H9 (cell line): ENCODE data around the gene UBASH3A. TPM values are rescaled to one million over a fixed set of nuclear protein-coding genes. Genes with fewer than 3 reads are reported as not detected.

Source experiments
- DNase-seq: peaks from one replicate; pipeline ENCODE4 v3.0.0-alpha.2; 2017
- H2AFZ ChIP-seq: one replicate; pipeline ENCODE4 v1.6.1; 2013; ENCODE audit warnings: mild to moderate bottlenecking, low read length, control low read depth, moderate library complexity
- H2AK5ac ChIP-seq: 2 replicates; pipeline ENCODE4 v1.6.1; 2013; ENCODE audit warnings: low read length, control low read depth, mixed read lengths; ENCODE audit not compliant: insufficient read length
- H2BK120ac ChIP-seq: one replicate; pipeline ENCODE4 v1.6.1; 2013; ENCODE audit warnings: low read depth, mild to moderate bottlenecking, low read length, control low read depth, inconsistent platforms; ENCODE audit not compliant: poor library complexity, severe bottlenecking
- H2BK12ac ChIP-seq: 2 replicates; pipeline ENCODE4 v1.6.1; 2013; ENCODE audit warnings: low read length, control low read depth, mixed read lengths, low read depth; ENCODE audit not compliant: insufficient read length
- H2BK15ac ChIP-seq: 2 replicates; pipeline ENCODE4 v1.6.1; 2013; ENCODE audit warnings: low read depth, low read length, control low read depth
- H2BK20ac ChIP-seq: one replicate; pipeline ENCODE4 v1.6.1; 2013; ENCODE audit warnings: low read depth, mild to moderate bottlenecking, low read length, control low read depth, inconsistent platforms; ENCODE audit not compliant: poor library complexity, severe bottlenecking
- H2BK5ac ChIP-seq: 2 replicates; pipeline ENCODE4 v1.6.1; 2013; ENCODE audit warnings: low read length, control low read depth, mixed read lengths; ENCODE audit not compliant: insufficient read length
- H3K14ac ChIP-seq: 2 replicates; pipeline ENCODE4 v1.6.1; 2013; ENCODE audit warnings: low read length, control low read depth; ENCODE audit not compliant: insufficient read depth
- H3K18ac ChIP-seq: 2 replicates; pipeline ENCODE4 v1.6.1; 2013; ENCODE audit warnings: low read depth, mild to moderate bottlenecking, mixed read lengths, low read length, control low read depth; ENCODE audit not compliant: insufficient read length
- H3K23ac ChIP-seq: 2 replicates; pipeline ENCODE4 v1.6.1; 2013; ENCODE audit warnings: low read length, control low read depth, mixed read lengths, low read depth; ENCODE audit not compliant: insufficient read length
- H3K23me2 ChIP-seq: 2 replicates; pipeline ENCODE4 v1.6.1; 2013; ENCODE audit warnings: low read depth, mild to moderate bottlenecking, mixed read lengths, low read length, control low read depth; ENCODE audit not compliant: insufficient read length, poor library complexity, severe bottlenecking
- H3K27ac ChIP-seq: 2 replicates; pipeline ENCODE4 v1.5.1; 2013; ENCODE audit warnings: low read length, control low read depth, mixed read lengths, low read depth; ENCODE audit not compliant: insufficient read length
- H3K27me3 ChIP-seq: 2 replicates; pipeline ENCODE4 v1.6.1; 2013; ENCODE audit warnings: low read length, control low read depth, inconsistent platforms; ENCODE audit not compliant: insufficient read depth
- H3K4ac ChIP-seq: 2 replicates; pipeline ENCODE4 v1.6.1; 2013; ENCODE audit warnings: low read depth, mild to moderate bottlenecking, control low read depth, inconsistent platforms, low read length, moderate library complexity
- H3K4me1 ChIP-seq: 2 replicates; pipeline ENCODE4 v1.6.1; 2013; ENCODE audit warnings: low read length, control low read depth, inconsistent platforms; ENCODE audit not compliant: insufficient read depth
- H3K4me2 ChIP-seq: 2 replicates; pipeline ENCODE4 v1.6.1; 2013; ENCODE audit warnings: low read length, control low read depth, mixed read lengths; ENCODE audit not compliant: insufficient read length, insufficient read depth
- H3K56ac ChIP-seq: 2 replicates; pipeline ENCODE4 v1.6.1; 2013; ENCODE audit warnings: low read depth, mild to moderate bottlenecking, mixed read lengths, low read length, control low read depth; ENCODE audit not compliant: insufficient read length
- H3K79me1 ChIP-seq: 2 replicates; pipeline ENCODE4 v1.6.1; 2013; ENCODE audit warnings: low read depth, mild to moderate bottlenecking, moderate library complexity, low read length, control low read depth, inconsistent platforms; ENCODE audit not compliant: insufficient read depth, poor library complexity, severe bottlenecking
- H3K79me2 ChIP-seq: 2 replicates; pipeline ENCODE4 v1.6.1; 2013; ENCODE audit warnings: low read length, control low read depth, inconsistent platforms; ENCODE audit not compliant: insufficient read depth
- H3K9ac ChIP-seq: 2 replicates; pipeline ENCODE4 v1.6.1; 2013; ENCODE audit warnings: low read length, control low read depth, mixed read lengths; ENCODE audit not compliant: insufficient read length; ENCODE audit errors: extremely low read depth
- H3K9me3 ChIP-seq: one replicate; pipeline ENCODE4 v1.6.1; 2013; ENCODE audit warnings: low read depth, low read length, inconsistent platforms; ENCODE audit not compliant: control insufficient read depth
- H3T11ph ChIP-seq: one replicate; pipeline ENCODE4 v1.6.1; 2013; ENCODE audit warnings: mild to moderate bottlenecking, low read length, control low read depth, inconsistent platforms
- H4K20me1 ChIP-seq: one replicate; pipeline ENCODE4 v1.6.1; 2013; ENCODE audit not compliant: control insufficient read depth, insufficient read length, insufficient read depth
- H4K5ac ChIP-seq: 2 replicates; pipeline ENCODE4 v1.6.1; 2013; ENCODE audit warnings: low read depth, mild to moderate bottlenecking, mixed read lengths, low read length, control low read depth; ENCODE audit not compliant: insufficient read length
- H4K8ac ChIP-seq: replicated peaks from 2 replicates; pipeline ENCODE4 v1.6.1; 2013; ENCODE audit warnings: low read length, control low read depth, mixed read lengths, low read depth; ENCODE audit not compliant: insufficient read length
- H4K91ac ChIP-seq: 2 replicates; pipeline ENCODE4 v1.6.1; 2013; ENCODE audit warnings: low read depth, mild to moderate bottlenecking, moderate library complexity, mixed read lengths, low read length, control low read depth; ENCODE audit not compliant: insufficient read length
- H3K27ac Mint-ChIP-seq, 3 experiments: 2 replicates in 2 of 3; 3 replicates in 1 of 3; pipeline ENCODE4 v1.8.0; 2020 to 2021; ENCODE audit warnings: mixed read lengths in 3 of 3, mild to moderate bottlenecking in 1 of 3, moderate library complexity in 1 of 3
- H3K27me3 Mint-ChIP-seq: 2 replicates; pipeline ENCODE4 v1.8.0; 2021; ENCODE audit warnings: low read depth, mild to moderate bottlenecking, moderate library complexity, mixed read lengths
- H3K36me3 Mint-ChIP-seq, 3 experiments: 2 replicates in 2 of 3; 3 replicates in 1 of 3; pipeline ENCODE4 v1.8.0; 2020 to 2021; ENCODE audit warnings: low read depth in 3 of 3, mixed read lengths in 3 of 3; ENCODE audit not compliant: insufficient read depth in 1 of 3
- H3K4me1 Mint-ChIP-seq, 2 experiments: 2 replicates each; pipeline ENCODE4 v1.8.0; 2020; ENCODE audit warnings: mixed read lengths in 2 of 2
- H3K4me3 Mint-ChIP-seq, 2 experiments: 2 replicates in 1 of 2; 3 replicates in 1 of 2; pipeline ENCODE4 v1.8.0; 2020 to 2021; ENCODE audit warnings: mild to moderate bottlenecking in 2 of 2, mixed read lengths in 2 of 2, moderate library complexity in 1 of 2
- H3K9me3 Mint-ChIP-seq, 2 experiments: 2 replicates in 1 of 2; 3 replicates in 1 of 2; pipeline ENCODE4 v1.8.0; 2020; ENCODE audit warnings: mild to moderate bottlenecking in 2 of 2, mixed read lengths in 2 of 2, moderate library complexity in 1 of 2
- CTCF ChIP-seq: fragments of 200-600 bp; sonication (generic); conservative IDR thresholded peaks from 3 replicates; pipeline ENCODE4 v1.8.0; 2021; ENCODE audit warnings: antibody characterized with exemption, mild to moderate bottlenecking
- WGBS: extraction: QIAGEN DNeasy Blood & Tissue Kit; methylation state at CpG from one replicate; pipeline ENCODE4 v1.1.7; 2013; ENCODE audit warnings: missing lambda C conversion rate, low lambda C conversion rate, mixed read lengths; ENCODE audit not compliant: insufficient read length; ENCODE audit errors: extremely low coverage; 5-methylcytosine and 5-hydroxymethylcytosine counted together
- total RNA-seq: library from RNA; stranded (reverse); gene quantifications from 2 replicates; pipeline ENCODE4 v1.2.1, GENCODE V29; 2021

Gene UBASH3A
- total RNA-seq, 1 experiment from 2014 or later, result not detected

- no CpG with 5 or more reads among the region's 7 CpGs for WGBS
- H3K27me3 ChIP-seq, result no peaks in the 10 kb centered on the region
- H3K14ac ChIP-seq, result no peak overlapping the region
- H3K9me3 ChIP-seq, result no peaks in the 10 kb centered on the region
- H2BK15ac ChIP-seq, result no peak overlapping the region
- no peaks in the 10 kb centered on the region for H4K20me1 ChIP-seq
- no peak overlapping the region for H3K56ac ChIP-seq
- Mint-ChIP-seq H3K27ac (no peak overlapping the region), H3K4me3 (no peak overlapping the region), H3K4me1 (no peaks in the 10 kb centered on the region; a peak in 1 of 4 replicates), H3K27me3 (peaks cover 5% of the 10 kb centered on the region), H3K9me3 (peaks cover 9 to 18% of the 10 kb centered on the region in 2 experiments), H3K36me3 (peaks cover 0 to 5% (median 4%) of the 10 kb centered on the region in 3 experiments; a peak in 5 of 7 replicates)
- H2BK12ac ChIP-seq, result no peak overlapping the region
- H3K4ac ChIP-seq, result no peak overlapping the region
- H3K23me2 ChIP-seq, result no peaks in the 10 kb centered on the region
- H3K4me1 ChIP-seq, result no peaks in the 10 kb centered on the region; the same call in 1 of the 2 replicates
- H3K4me2 ChIP-seq, result no peak overlapping the region
- no peak overlapping the region for H2BK120ac ChIP-seq
- H3K27ac ChIP-seq, result no peak overlapping the region
- H3K79me1 ChIP-seq, result no peaks in the 10 kb centered on the region
- H4K5ac ChIP-seq, result no peak overlapping the region
- no peak overlapping the region for H2AFZ ChIP-seq
- H2AK5ac ChIP-seq, result no peak overlapping the region
- H2BK20ac ChIP-seq, result no peak overlapping the region
- H3K23ac ChIP-seq, result no peak overlapping the region
- H4K91ac ChIP-seq, result no peak overlapping the region
- DNase-seq, result no peak
- H3K79me2 ChIP-seq, result no peaks in the 10 kb centered on the region
- no peak for TF ChIP-seq CTCF
- H3K18ac ChIP-seq, result no peak overlapping the region
- no peak overlapping the region for H4K8ac ChIP-seq
- no peak overlapping the region for H3K9ac ChIP-seq
- H2BK5ac ChIP-seq, result no peak overlapping the region
- H3T11ph ChIP-seq, result no peak overlapping the region
Measured at GRCh38 chr21:42361286-42361685, 42.4 kb upstream of the UBASH3A start.
